K562 (cell line): ENCODE data around the gene RALGAPA2. TPM values are rescaled to one million over a fixed set of nuclear protein-coding genes. Genes with fewer than 3 reads are reported as not detected.
A peak's percentile ranks its signal among the peaks of the same experiment; 100 is the strongest.

Experiments used
- CBX3 ChIP-seq, 2 experiments: IDR thresholded peaks; 1 replicate in 1 of 2; 2 replicates in 1 of 2; pipeline ENCODE4 v1.6.1; 2012; ENCODE audit warnings: inconsistent platforms in 2 of 2, low read length in 2 of 2, borderline replicate concordance in 1 of 2, control low read depth in 1 of 2
- CBX8 ChIP-seq: fragments of 200-600 bp; sonication (generic); IDR thresholded peaks from 2 replicates; pipeline ENCODE4 v1.6.1; 2012; ENCODE audit warnings: borderline replicate concordance, mixed run types, low read depth, mild to moderate bottlenecking, moderate library complexity, mixed read lengths, low read length, control low read depth, inconsistent platforms; ENCODE audit not compliant: poor library complexity, severe bottlenecking; ENCODE audit errors: extremely low read depth
- CHD2 ChIP-seq: IDR thresholded peaks from 2 replicates; pipeline ENCODE4 v1.6.1; 2011; ENCODE audit warnings: low read depth, low read length
- E2F6 ChIP-seq, 2 experiments: IDR thresholded peaks; 2 replicates each; pipeline ENCODE4 v1.6.1; 2011; ENCODE audit warnings: borderline replicate concordance in 1 of 2, control low read depth in 1 of 2, low read depth in 1 of 2, low read length in 1 of 2, mild to moderate bottlenecking in 1 of 2, mixed read lengths in 1 of 2, moderate library complexity in 1 of 2; ENCODE audit not compliant: insufficient read depth in 1 of 2, insufficient read length in 1 of 2, poor library complexity in 1 of 2, severe bottlenecking in 1 of 2; ENCODE audit errors: extremely low read depth in 1 of 2
- EZH2 ChIP-seq: IDR thresholded peaks from 2 replicates; pipeline ENCODE4 v1.6.1; 2012; ENCODE audit warnings: low read depth, mild to moderate bottlenecking, inconsistent platforms, low read length, borderline replicate concordance
- KAT8 ChIP-seq: fragments of 450-650 bp; IDR thresholded peaks from 2 replicates; pipeline ENCODE4 v1.6.1; 2016; ENCODE audit warnings: low read depth, mild to moderate bottlenecking
- MAX ChIP-seq: sonication (generic); formaldehyde crosslinking; IDR thresholded peaks from 2 replicates; pipeline ENCODE4 v1.9.0; 2022; ENCODE audit warnings: mild to moderate bottlenecking, missing genetic modification reagents
- NCOA2 ChIP-seq, 2 experiments: fragments of 450-650 bp; IDR thresholded peaks; 2 replicates each; pipeline ENCODE4 v1.6.1; 2018; ENCODE audit warnings: mild to moderate bottlenecking in 2 of 2, moderate library complexity in 1 of 2; ENCODE audit not compliant: partially characterized antibody in 2 of 2
- NR2F6 ChIP-seq: fragments of 450-650 bp; formaldehyde crosslinking; IDR thresholded peaks from 2 replicates; pipeline ENCODE4 v1.4.0; 2020; ENCODE audit warnings: mild to moderate bottlenecking
- PHF20 ChIP-seq: fragments of 450-650 bp; IDR thresholded peaks from 2 replicates; pipeline ENCODE4 v1.6.1; 2018; ENCODE audit not compliant: partially characterized antibody
- SREBF1 ChIP-seq: fragments of 150-350 bp; IDR thresholded peaks from 2 replicates; pipeline ENCODE4 v1.6.1; 2014; ENCODE audit warnings: antibody characterized with exemption, low read depth, low read length, borderline replicate concordance
- TCFL5 ChIP-seq: fragments of 250-450 bp; sonication (Bioruptor Pico); conservative IDR thresholded peaks from 2 replicates; pipeline ENCODE4 v1.6.1; 2021; ENCODE audit warnings: mild to moderate bottlenecking, moderate library complexity, matching md5 sums
- WHSC1 ChIP-seq: IDR thresholded peaks from one replicate; pipeline ENCODE4 v1.6.1; 2012; ENCODE audit warnings: low read length, control low read depth, inconsistent platforms
- ZBTB11 ChIP-seq, 3 experiments: fragments of 200-800 bp in 1 of 3; fragments of 250-450 bp in 1 of 3; fragments of 450-650 bp in 1 of 3; sonication (Bioruptor Pico) in 1 of 3; sonication (Bioruptor generic) in 1 of 3; formaldehyde crosslinking in 1 of 3; IDR thresholded peaks; 2 replicates each; pipeline versions ENCODE4 v1.6.1 to v1.8.0; 2016 to 2022; ENCODE audit warnings: mild to moderate bottlenecking in 2 of 3, missing genetic modification characterization in 2 of 3, missing compliant biosample characterization in 1 of 3, moderate library complexity in 1 of 3
- ZC3H11A ChIP-seq: IDR thresholded peaks from 2 replicates; pipeline ENCODE4 v1.6.1; 2012; ENCODE audit warnings: low read depth, low read length, improper control_type of control experiment
- ZNF395 ChIP-seq: fragments of 200-800 bp; sonication (Bioruptor generic); IDR thresholded peaks from 2 replicates; pipeline ENCODE4 v1.6.1; 2017; ENCODE audit warnings: missing genetic modification characterization, missing compliant biosample characterization
- ZNF444 ChIP-seq: fragments of 250-450 bp; sonication (Bioruptor Pico); IDR thresholded peaks from 2 replicates; pipeline ENCODE4 v1.4.0; 2020; ENCODE audit warnings: mild to moderate bottlenecking, moderate library complexity
- ZNF583 ChIP-seq: fragments of 250-450 bp; sonication (Bioruptor Pico); IDR thresholded peaks from 2 replicates; pipeline ENCODE4 v1.4.0; 2020
- ZNF668 ChIP-seq: fragments of 250-450 bp; sonication (Bioruptor Pico); IDR thresholded peaks from 2 replicates; pipeline ENCODE4 v1.8.0; 2022; ENCODE audit warnings: mild to moderate bottlenecking, inconsistent platforms
- ZNF699 ChIP-seq: fragments of 250-450 bp; sonication (Bioruptor Pico); IDR thresholded peaks from 2 replicates; pipeline ENCODE4 v1.8.0; 2021; ENCODE audit warnings: mild to moderate bottlenecking, moderate library complexity; ENCODE audit not compliant: insufficient replicate concordance
- ZNF707 ChIP-seq: fragments of 250-450 bp; sonication (Bioruptor Pico); conservative IDR thresholded peaks from 2 replicates; pipeline ENCODE4 v1.8.0; 2022; ENCODE audit warnings: inconsistent platforms, mild to moderate bottlenecking, moderate library complexity
- polyA plus RNA-seq, 8 experiments: library from polyadenylated mRNA; depleted of rRNA in 4 of 8; stranded (reverse) in 5 of 8; unstranded in 3 of 8; fragments of >200 nt; fragmentation: Nextera tagmentation in 2 of 8; fragmentation: Illumina TruSeq in 1 of 8; extraction: Ambion mirVana in 2 of 8; extraction: Trizol in 1 of 8; gene quantifications; 2 replicates each; pipeline versions ENCODE4 v1.2.1 to v1.2.3, GENCODE V29; 2011 to 2014; ENCODE audit warnings: inconsistent platforms in 1 of 8, missing spikeins in 1 of 8
- total RNA-seq, 7 experiments: library from RNA; depleted of rRNA in 6 of 7; stranded (reverse); fragments of >200 nt in 6 of 7; fragmentation: Illumina TruSeq in 2 of 7; extraction: Trizol in 2 of 7; gene quantifications; 2 replicates each; pipeline versions ENCODE4 v1.2.1 to v1.2.3, GENCODE V29; 2011 to 2021; ENCODE audit warnings: low replicate concordance in 1 of 7

RALGAPA2 gene
- total and polyA plus RNA-seq, 9 of the 15 experiments (the other 6 are each of a cell fraction or from before 2014, with no cell fraction given) = 0.35 to 2.7 (median 1.4) TPM

GRCh38 chr20:20712474-20713243 lies at the start of gene RALGAPA2 (continued):
- TF ChIP-seq NR2F6 (no peak), KAT8 (no peak), WHSC1 (no peak), ZC3H11A (no peak), ZNF395 (CRISPR knock-in tag) (no peak), CHD2 (no peak), EZH2 (no peak), NCOA2 (IDR thresholded peaks at IDR 0.05; ENCODE audit: partially characterized antibody in 2 of 2) (no peak), ZNF699 (CRISPR knock-in tag) (no peak), TCFL5 (CRISPR knock-in tag) (no peak), PHF20 (no peak), MAX (no peak), E2F6 (IDR thresholded peaks at IDR 0.05; ENCODE audit: borderline replicate concordance in 1 of 2, extremely low read depth in 1 of 2, insufficient read depth in 1 of 2, insufficient read length in 1 of 2, low read depth in 1 of 2, low read length in 1 of 2, poor library complexity in 1 of 2, severe bottlenecking in 1 of 2) (peak in 1 of 2 experiments; percentile 8), ZNF444 (no peak), CBX3 (IDR thresholded peaks at IDR 0.05; ENCODE audit: borderline replicate concordance in 1 of 2, low read length in 2 of 2) (no peak), ZNF707 (CRISPR knock-in tag) (no peak), SREBF1 (no peak), ZBTB11 (CRISPR knock-in tag; IDR thresholded peaks at IDR 0.05) (no peak), ZNF583 (CRISPR knock-in tag) (no peak), ZNF668 (CRISPR knock-in tag) (no peak), CBX8 (no peak)
